SK-N-SH (cell line): ENCODE data around the gene GSK3B. TPM values are rescaled to one million over a fixed set of nuclear protein-coding genes. Genes with fewer than 3 reads are reported as not detected.

Source experiments
- CTCF ChIA-PET: fragments of 300-600, 350-600 bp; formaldehyde crosslinking; extraction: SDS; loops from one replicate; lab custom pipeline; 2021; lab: Yijun Ruan, JAX
- POLR2A ChIA-PET: fragments of 350-600 bp; sonication (Branson Sonifier 250); formaldehyde crosslinking; extraction: SDS; loops from one replicate; lab custom pipeline; 2020; ENCODE audit warnings: antibody characterized with exemption, inconsistent platforms; lab: Yijun Ruan, JAX
- DNase-seq: peaks from one replicate; pipeline ENCODE4 v3.0.0; 2012
- H2AFZ ChIP-seq: fragments of 200-600 bp; sonication (generic); 2 replicates; pipeline ENCODE4 v1.8.1; 2016; ENCODE audit warnings: antibody characterized with exemption, mild to moderate bottlenecking, low read depth
- H3F3A ChIP-seq: fragments of 200-600 bp; sonication (generic); replicated peaks from 2 replicates; pipeline ENCODE3; 2016; ENCODE audit warnings: antibody characterized with exemption, mild to moderate bottlenecking; ENCODE audit not compliant: insufficient read depth
- H3K27ac ChIP-seq, 2 experiments: fragments of 200-500 bp in 1 of 2; fragments of 200-600 bp in 1 of 2; sonication (Bioruptor generic) in 1 of 2; sonication (generic), shearing (Covaris generic) in 1 of 2; 2 replicates each; pipeline versions ENCODE4 v1.5.1 to v1.6.1; 2014 to 2016; ENCODE audit warnings: low read depth in 2 of 2, inconsistent platforms in 1 of 2, low read length in 1 of 2, mild to moderate bottlenecking in 1 of 2, mixed read lengths in 1 of 2
- H3K27me3 ChIP-seq: fragments of 200-600 bp; sonication (generic), shearing (Covaris generic); 2 replicates; pipeline ENCODE4 v1.6.1; 2016; ENCODE audit warnings: mixed run types; ENCODE audit not compliant: insufficient read depth
- H3K36me3 ChIP-seq, 2 experiments: fragments of 200-500 bp in 1 of 2; fragments of 200-600 bp in 1 of 2; sonication (Bioruptor generic) in 1 of 2; sonication (generic) in 1 of 2; replicated peaks in 1 of 2; 2 replicates each; pipeline versions ENCODE3 to v1.5.1; 2014 to 2016; ENCODE audit warnings: low read length in 1 of 2, mild to moderate bottlenecking in 1 of 2; ENCODE audit not compliant: insufficient read depth in 2 of 2, control insufficient read depth in 1 of 2
- H3K4me1 ChIP-seq, 2 experiments: fragments of 200-500 bp in 1 of 2; fragments of 200-600 bp in 1 of 2; sonication (Bioruptor generic) in 1 of 2; sonication (generic), shearing (Covaris generic) in 1 of 2; 2 replicates each; pipeline versions ENCODE4 v1.5.1 to v1.6.1; 2014 to 2016; ENCODE audit warnings: low read depth in 1 of 2, low read length in 1 of 2, mixed run types in 1 of 2; ENCODE audit not compliant: insufficient read depth in 2 of 2, control insufficient read depth in 1 of 2
- H3K4me2 ChIP-seq: fragments of 200-600 bp; sonication (generic), shearing (Covaris generic); 2 replicates; pipeline ENCODE4 v1.6.1; 2017; ENCODE audit warnings: mixed run types
- H3K4me3 ChIP-seq, 2 experiments: fragments of 200-500 bp in 1 of 2; fragments of 200-600 bp in 1 of 2; sonication (Bioruptor generic) in 1 of 2; sonication (generic), shearing (Covaris generic) in 1 of 2; 2 replicates each; pipeline versions ENCODE4 v1.5.1 to v1.8.1; 2014 to 2016; ENCODE audit warnings: low read depth in 2 of 2, inconsistent platforms in 1 of 2, low read length in 1 of 2, mild to moderate bottlenecking in 1 of 2, mixed read lengths in 1 of 2, moderate library complexity in 1 of 2
- H3K79me2 ChIP-seq: fragments of 200-600 bp; sonication (generic); 2 replicates; pipeline ENCODE4 v1.8.1; 2017; ENCODE audit warnings: mild to moderate bottlenecking; ENCODE audit not compliant: insufficient read depth
- H3K9ac ChIP-seq: fragments of 200-600 bp; sonication (generic); 2 replicates; pipeline ENCODE4 v1.6.1; 2017; ENCODE audit warnings: mixed run types
- H3K9me2 ChIP-seq: fragments of 200-600 bp; sonication (generic); 2 replicates; pipeline ENCODE4 v1.6.1; 2017; ENCODE audit warnings: mixed run types
- H3K9me3 ChIP-seq: fragments of 200-600 bp; sonication (generic); 2 replicates; pipeline ENCODE4 v1.6.1; 2017; ENCODE audit warnings: mixed run types, mild to moderate bottlenecking, moderate library complexity
- H4K20me1 ChIP-seq: fragments of 200-600 bp; sonication (generic); 2 replicates; pipeline ENCODE4 v1.6.1; 2017; ENCODE audit warnings: mild to moderate bottlenecking, mixed run types; ENCODE audit not compliant: insufficient read depth
- EP300 ChIP-seq, 2 experiments: IDR thresholded peaks; 2 replicates each; pipeline versions ENCODE4 v1.4.0 to v1.6.1; 2012; ENCODE audit warnings: borderline replicate concordance in 1 of 2, low read depth in 1 of 2, low read length in 1 of 2
- EZH2phosphoT487 ChIP-seq: fragments of 200-600 bp; sonication (generic); IDR thresholded peaks from 2 replicates; pipeline ENCODE4 v1.6.1; 2017; ENCODE audit warnings: low read depth, mixed run types, mild to moderate bottlenecking, antibody characterized with exemption, moderate library complexity, borderline replicate concordance
- FOXJ3 ChIP-seq: sonication (generic); formaldehyde crosslinking; IDR thresholded peaks from 2 replicates; pipeline ENCODE4 v1.5.1; 2020; ENCODE audit warnings: mild to moderate bottlenecking, missing genetic modification reagents
- IRF3 ChIP-seq: fragments of 150-350 bp; IDR thresholded peaks from 2 replicates; pipeline ENCODE4 v1.6.1; 2016; ENCODE audit warnings: mild to moderate bottlenecking, low read depth, low read length
- JUND ChIP-seq: IDR thresholded peaks from 2 replicates; pipeline ENCODE4 v1.4.0; 2012
- MEF2A ChIP-seq: IDR thresholded peaks from 2 replicates; pipeline ENCODE4 v1.4.0; 2012; ENCODE audit warnings: low read depth, borderline replicate concordance
- PBX3 ChIP-seq: IDR thresholded peaks from 2 replicates; pipeline ENCODE4; 2012
- POLR2AphosphoS5 ChIP-seq: IDR thresholded peaks from 2 replicates; pipeline ENCODE4 v1.6.1; 2012; ENCODE audit warnings: low read depth, low read length
- RAD21 ChIP-seq: IDR thresholded peaks from 2 replicates; pipeline ENCODE4 v1.6.1; 2012; ENCODE audit warnings: mild to moderate bottlenecking, low read length
- REST ChIP-seq: IDR thresholded peaks from 2 replicates; pipeline ENCODE4 v1.6.1; 2012; ENCODE audit warnings: mild to moderate bottlenecking, low read depth, low read length, moderate library complexity
- RFX5 ChIP-seq: IDR thresholded peaks from 2 replicates; pipeline ENCODE4 v1.6.1; 2012; ENCODE audit warnings: mild to moderate bottlenecking, improper control_type of control experiment, low read length
- RXRA ChIP-seq: IDR thresholded peaks from 2 replicates; pipeline ENCODE4 v1.4.0; 2012; ENCODE audit warnings: low read depth, mild to moderate bottlenecking, borderline replicate concordance
- TCF12 ChIP-seq: IDR thresholded peaks from 2 replicates; pipeline ENCODE4 v1.4.0; 2012
- USF1 ChIP-seq: IDR thresholded peaks from 2 replicates; pipeline ENCODE4 v1.4.0; 2012; ENCODE audit warnings: low read depth, borderline replicate concordance
- USF2 ChIP-seq: fragments of 150-350 bp; IDR thresholded peaks from 2 replicates; pipeline ENCODE4 v1.6.1; 2017; ENCODE audit warnings: antibody characterized with exemption, low read length, low read depth, borderline replicate concordance
- YY1 ChIP-seq: IDR thresholded peaks from 2 replicates; pipeline ENCODE4 v1.4.0; 2012; ENCODE audit warnings: low read depth, mild to moderate bottlenecking
- ZBTB33 ChIP-seq: IDR thresholded peaks from 2 replicates; pipeline ENCODE4 v1.4.0; 2012; ENCODE audit warnings: low read depth, borderline replicate concordance
- WGBS: methylation state at CpG from one replicate; pipeline ENCODE4 v1.1.6; 2017; ENCODE audit warnings: low lambda C conversion rate; 5-methylcytosine and 5-hydroxymethylcytosine counted together
- polyA plus RNA-seq, 3 experiments: library from polyadenylated mRNA; depleted of rRNA; stranded (reverse); fragments of >200 nt; gene quantifications; 2 replicates each; pipeline ENCODE4 v1.2.3, GENCODE V29; 2012

Gene GSK3B
- polyA plus RNA-seq, 1 of the 3 experiments (the other 2 are of a cell fraction), result 15.9 TPM

- Histone ChIP-seq H2AFZ (no peak overlapping the region), H3F3A (peaks cover 7% of the 10 kb centered on the region), H3K79me2 (peaks cover 98% of the 10 kb centered on the region), H3K4me1 (no peaks in the 10 kb centered on the region), H3K9me3 (no peaks in the 10 kb centered on the region; the same call in 1 of the 2 replicates), H3K9ac (no peak overlapping the region), H3K36me3 (peaks cover 0 to 15% of the 10 kb centered on the region in 2 experiments), H3K4me3 (no peak overlapping the region), H3K27ac (no peak overlapping the region), H3K4me2 (no peak overlapping the region), H4K20me1 (peaks cover 67% of the 10 kb centered on the region), H3K9me2 (no peaks in the 10 kb centered on the region), H3K27me3 (no peaks in the 10 kb centered on the region)
- TF ChIP-seq PBX3 (peak; percentile 43), FOXJ3 (CRISPR knock-in tag) (no peak), TCF12 (peak; percentile 48; the same call in 1 of the 2 replicates)
- no peak for DNase-seq
- CTCF ChIA-PET, result interaction anchor here (0.7 kb wide), 1 partner anchor 561 kb away, joined by 3 read pairs; no protein-coding TSS in a partner anchor
- POLR2A ChIA-PET, result no interaction called here
- WGBS, result 93% methylated on average over 7 of the region's 7 CpGs
Measured at GRCh38 chr3:119967353-119968006, 126.8 kb downstream of the GSK3B start.

GRCh38 chr3:119965692-119966091 is 128.6 kb downstream of the GSK3B start:
- Histone ChIP-seq H3F3A (no peaks in the 10 kb centered on the region), H3K27ac (no peak overlapping the region), H3K4me1 (no peaks in the 10 kb centered on the region), H3K9me3 (no peaks in the 10 kb centered on the region; the same call in 1 of the 2 replicates), H3K79me2 (peaks cover 100% of the 10 kb centered on the region), H3K4me3 (no peak overlapping the region), H4K20me1 (peaks cover 77% of the 10 kb centered on the region), H3K9me2 (no peaks in the 10 kb centered on the region), H3K27me3 (no peaks in the 10 kb centered on the region), H3K9ac (no peak overlapping the region), H3K36me3 (peaks cover 0 to 18% of the 10 kb centered on the region in 2 experiments), H2AFZ (no peak overlapping the region), H3K4me2 (no peak overlapping the region)
- POLR2A ChIA-PET, result no interaction called here
- no peak for DNase-seq
- CTCF ChIA-PET, result interaction anchor here (1.5 kb wide), 1 partner anchor 12 kb away, joined by 6 read pairs; no protein-coding TSS in a partner anchor
- WGBS, result 96% methylated on average over 1 of the region's 1 CpG
- no peak for TF ChIP-seq JUND
- TF ChIP-seq IRF3, result no peak
- TF ChIP-seq EP300 (IDR thresholded peaks at IDR 0.05; ENCODE audit: borderline replicate concordance in 1 of 2, low read depth in 1 of 2, low read length in 1 of 2), result no peak
- no peak for TF ChIP-seq ZBTB33
- TF ChIP-seq EZH2phosphoT487, result no peak
- no peak for TF ChIP-seq USF2
- TF ChIP-seq RXRA, result no peak
- no peak for TF ChIP-seq MEF2A
- TF ChIP-seq RFX5, result no peak
- TF ChIP-seq YY1, result no peak
- no peak for TF ChIP-seq USF1
- TF ChIP-seq POLR2AphosphoS5, result no peak
- no peak for TF ChIP-seq RAD21
- TF ChIP-seq FOXJ3 (CRISPR knock-in tag), result no peak
- no peak for TF ChIP-seq REST
